KMS-11 (cell line): Measurements from ENCODE around the gene EME2.

ENCODE experiments used
- H2AFZ ChIP-seq: fragments of 200-600 bp; sonication (generic); 2 replicates; pipeline ENCODE4 v1.6.1; 2016; ENCODE audit warnings: antibody characterized with exemption, mixed run types, low read depth
- H3K27ac ChIP-seq: fragments of 200-600 bp; sonication (generic); 2 replicates; pipeline ENCODE4 v1.6.1; 2016; ENCODE audit warnings: mild to moderate bottlenecking, mixed run types
- H3K27me3 ChIP-seq: fragments of 200-600 bp; sonication (generic); 2 replicates; pipeline ENCODE4 v1.6.1; 2017; ENCODE audit warnings: mild to moderate bottlenecking, low read depth, mixed run types, moderate library complexity; ENCODE audit not compliant: insufficient read depth
- H3K36me3 ChIP-seq: fragments of 200-600 bp; sonication (generic); 2 replicates; pipeline ENCODE4 v1.6.1; 2017; ENCODE audit warnings: mild to moderate bottlenecking, mixed run types; ENCODE audit not compliant: insufficient read depth
- H3K4me1 ChIP-seq: fragments of 200-600 bp; sonication (generic); 2 replicates; pipeline ENCODE4 v1.6.1; 2016; ENCODE audit warnings: mild to moderate bottlenecking, low read depth, mixed run types; ENCODE audit not compliant: poor library complexity, severe bottlenecking
- H3K4me2 ChIP-seq: fragments of 200-600 bp; sonication (generic); 2 replicates; pipeline ENCODE4 v1.7.0; 2016; ENCODE audit warnings: mild to moderate bottlenecking, mixed run types
- H3K4me3 ChIP-seq: fragments of 200-600 bp; sonication (generic); IDR thresholded peaks from 2 replicates; pipeline ENCODE4 v1.6.1; 2017; ENCODE audit warnings: low read depth, low read length, mixed read lengths; ENCODE audit not compliant: insufficient read depth
- H3K79me2 ChIP-seq: fragments of 200-600 bp; sonication (generic); 2 replicates; pipeline ENCODE4 v1.6.1; 2016; ENCODE audit warnings: low read depth, mixed run types; ENCODE audit not compliant: insufficient read depth
- H3K9ac ChIP-seq: fragments of 200-600 bp; sonication (generic); 2 replicates; pipeline ENCODE4 v1.6.1; 2016; ENCODE audit warnings: mild to moderate bottlenecking, mixed run types
- H4K20me1 ChIP-seq: fragments of 200-600 bp; sonication (generic); 2 replicates; pipeline ENCODE4 v1.6.1; 2016; ENCODE audit warnings: mild to moderate bottlenecking, mixed run types; ENCODE audit not compliant: insufficient read depth
- TF ChIP-seq, protein P1 (sequence below): fragments of 200-600 bp; sonication (generic); conservative IDR thresholded peaks from 2 replicates; pipeline ENCODE4 v1.6.1; 2017; ENCODE audit warnings: low read depth, mild to moderate bottlenecking, antibody characterized with exemption, low read length, moderate library complexity, mixed read lengths

Gene EME2

DNA sequence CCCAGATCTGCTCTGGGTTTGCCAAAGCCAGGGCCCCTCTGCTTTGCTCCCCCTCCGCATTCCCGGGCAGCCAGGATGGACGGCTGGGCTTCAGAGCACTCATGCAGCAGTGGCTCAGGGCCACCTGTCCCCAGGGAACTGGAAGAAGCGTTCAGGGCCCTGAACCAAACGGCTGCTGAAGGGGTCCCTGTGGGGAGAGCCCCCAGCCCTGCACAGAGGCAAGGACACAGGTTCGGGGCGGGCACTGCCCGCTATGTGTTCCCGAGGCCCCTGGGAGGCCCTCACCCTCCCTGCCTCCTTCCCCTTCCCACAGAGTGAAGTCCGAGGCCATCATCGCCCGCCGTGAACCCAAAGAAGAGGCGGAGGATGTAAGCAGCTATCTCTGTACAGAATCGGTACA lies 11.7 kb upstream of the EME2 start:
- Histone ChIP-seq H3K36me3 (no peaks in the 10 kb centered on the region), H3K27me3 (no peaks in the 10 kb centered on the region), H4K20me1 (no peaks in the 10 kb centered on the region), H3K4me3 (no peak overlapping the region), H3K9ac (no peak overlapping the region), H3K79me2 (no peaks in the 10 kb centered on the region), H3K4me1 (no peaks in the 10 kb centered on the region), H2AFZ (no peak overlapping the region), H3K27ac (no peak overlapping the region), H3K4me2 (no peak overlapping the region)
- TF ChIP-seq, protein P1, sequence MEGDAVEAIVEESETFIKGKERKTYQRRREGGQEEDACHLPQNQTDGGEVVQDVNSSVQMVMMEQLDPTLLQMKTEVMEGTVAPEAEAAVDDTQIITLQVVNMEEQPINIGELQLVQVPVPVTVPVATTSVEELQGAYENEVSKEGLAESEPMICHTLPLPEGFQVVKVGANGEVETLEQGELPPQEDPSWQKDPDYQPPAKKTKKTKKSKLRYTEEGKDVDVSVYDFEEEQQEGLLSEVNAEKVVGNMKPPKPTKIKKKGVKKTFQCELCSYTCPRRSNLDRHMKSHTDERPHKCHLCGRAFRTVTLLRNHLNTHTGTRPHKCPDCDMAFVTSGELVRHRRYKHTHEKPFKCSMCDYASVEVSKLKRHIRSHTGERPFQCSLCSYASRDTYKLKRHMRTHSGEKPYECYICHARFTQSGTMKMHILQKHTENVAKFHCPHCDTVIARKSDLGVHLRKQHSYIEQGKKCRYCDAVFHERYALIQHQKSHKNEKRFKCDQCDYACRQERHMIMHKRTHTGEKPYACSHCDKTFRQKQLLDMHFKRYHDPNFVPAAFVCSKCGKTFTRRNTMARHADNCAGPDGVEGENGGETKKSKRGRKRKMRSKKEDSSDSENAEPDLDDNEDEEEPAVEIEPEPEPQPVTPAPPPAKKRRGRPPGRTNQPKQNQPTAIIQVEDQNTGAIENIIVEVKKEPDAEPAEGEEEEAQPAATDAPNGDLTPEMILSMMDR = no peak

DNA sequence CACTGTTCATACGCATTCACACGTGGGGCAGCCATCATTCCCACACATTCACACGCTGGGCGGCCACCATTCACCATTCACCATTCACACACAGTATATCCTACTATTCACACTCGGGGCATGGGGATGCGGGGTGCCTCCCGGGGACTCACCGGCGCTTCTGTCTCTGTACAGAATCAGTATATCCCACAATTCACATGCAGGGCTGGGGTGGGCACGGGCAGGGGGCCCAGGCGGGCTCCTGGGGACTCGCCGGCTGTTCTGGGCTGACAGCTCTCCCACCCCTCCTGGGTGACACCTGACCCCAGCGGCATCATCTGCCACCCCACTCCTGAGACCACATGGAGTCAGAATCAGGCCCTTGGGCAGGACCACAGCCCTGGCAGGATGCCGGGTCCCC lies 10.9 kb upstream of the EME2 start:
- TF ChIP-seq, protein P1 = no peak
- no peak overlapping the region for H2AFZ ChIP-seq
- no peak overlapping the region for H3K9ac ChIP-seq
- H3K79me2 ChIP-seq = no peaks in the 10 kb centered on the region
- no peaks in the 10 kb centered on the region for H3K36me3 ChIP-seq
- H3K4me1 ChIP-seq = no peaks in the 10 kb centered on the region
- no peaks in the 10 kb centered on the region for H4K20me1 ChIP-seq
- no peak overlapping the region for H3K27ac ChIP-seq
- H3K4me2 ChIP-seq = no peak overlapping the region
- H3K27me3 ChIP-seq = no peaks in the 10 kb centered on the region
- no peak overlapping the region for H3K4me3 ChIP-seq

- Histone ChIP-seq H3K79me2 (no peaks in the 10 kb centered on the region), H3K4me2 (no peak overlapping the region), H3K36me3 (no peaks in the 10 kb centered on the region), H3K9ac (no peak overlapping the region), H3K27ac (no peak overlapping the region), H3K4me3 (no peak overlapping the region), H3K4me1 (no peaks in the 10 kb centered on the region), H4K20me1 (no peaks in the 10 kb centered on the region), H3K27me3 (no peaks in the 10 kb centered on the region), H2AFZ (no peak overlapping the region)
- TF ChIP-seq, protein P1 = no peak
Observed at GRCh38 chr16:1762196-1762878, 10.3 kb upstream of the EME2 start.

- no peaks in the 10 kb centered on the region for H3K36me3 ChIP-seq
- H4K20me1 ChIP-seq = no peaks in the 10 kb centered on the region
- H3K27ac ChIP-seq = no peak overlapping the region
- no peaks in the 10 kb centered on the region for H3K79me2 ChIP-seq
- no peak overlapping the region for H3K4me2 ChIP-seq
- TF ChIP-seq, protein P1 = no peak
- no peaks in the 10 kb centered on the region for H3K4me1 ChIP-seq
- no peak overlapping the region for H2AFZ ChIP-seq
- H3K9ac ChIP-seq = no peak overlapping the region
- H3K4me3 ChIP-seq = no peak overlapping the region
- no peaks in the 10 kb centered on the region for H3K27me3 ChIP-seq
Observed at GRCh38 chr16:1762879-1763520, 9.6 kb upstream of the EME2 start.
